ENCODE data around the gene SUMO3. TPM values are rescaled to one million over a fixed set of nuclear protein-coding genes. Genes with fewer than 3 reads are reported as not detected.

SUMO3 gene
- total and polyA plus RNA-seq, 2 experiments from 2014 or later: 90.8 to 103 TPM

GRCh38 chr21:44816761-44817505 lies 929 bp downstream of the SUMO3 start (continued):
- no peak for TF ChIP-seq REST (IDR thresholded peaks at IDR 0.05; ENCODE audit: unreplicated experiment)
- no peak for TF ChIP-seq CTCF (conservative IDR thresholded peaks at IDR 0.05; ENCODE audit: low read depth in 2 of 2)
- no peak for TF ChIP-seq ETS1 (IDR thresholded peaks at IDR 0.05)
- TF ChIP-seq JUNB (IDR thresholded peaks at IDR 0.05; ENCODE audit: unreplicated experiment): no peak
- TF ChIP-seq POLR2AphosphoS5 (IDR thresholded peaks at IDR 0.05; ENCODE audit: low read depth): no peak

GRCh38 chr21:44815852-44816628 lies 1.8 kb downstream of the SUMO3 start:
- Histone ChIP-seq H3K4me3 (no peak overlapping the region; the same call in 1 of the 2 replicates), H3F3A (replicated peaks; ENCODE audit: low read depth) (no peaks in the 10 kb centered on the region), H3K27me3 (ENCODE audit: insufficient read depth) (0 out of 2 replicates have a peak, but pooled peaks cover 8% of the 10 kb centered on the region), H3K4me2 (0 out of 2 replicates have a peak overlapping the region, but pooled peaks have one; percentile 35), H3K79me2 (replicated peaks; ENCODE audit: insufficient read depth) (peaks cover 57% of the 10 kb centered on the region), H3K27ac (ENCODE audit: low read depth) (no peak overlapping the region), H3K4me1 (ENCODE audit: insufficient read depth) (0 out of 2 replicates have a peak, but pooled peaks cover 4% of the 10 kb centered on the region), H3K36me3 (ENCODE audit: insufficient read depth) (no peaks in the 10 kb centered on the region), H3K9me2 (ENCODE audit: insufficient read depth) (no peaks in the 10 kb centered on the region), H4K20me1 (replicated peaks; ENCODE audit: insufficient read depth) (peaks cover 20% of the 10 kb centered on the region), H2AFZ (no peak overlapping the region)
- Mint-ChIP-seq H3K36me3 (ENCODE audit: low read depth) (peaks cover 26% of the 10 kb centered on the region), H3K27ac (no peak overlapping the region), H3K4me3 (peak overlapping the region; percentile 71), H3K27me3 (ENCODE audit: insufficient read depth, low read depth, poor library complexity) (peaks cover 21% of the 10 kb centered on the region), H3K4me1 (peaks cover 10% of the 10 kb centered on the region), H3K9me3 (peaks cover 22% of the 10 kb centered on the region)
- DNase-seq (ENCODE audit: low spot score): no peak
- no peak for ATAC-seq
- TF ChIP-seq ETS1 (IDR thresholded peaks at IDR 0.05) (no peak), EZH2phosphoT487 (IDR thresholded peaks at IDR 0.05; ENCODE audit: unreplicated experiment) (no peak), NANOG (IDR thresholded peaks at IDR 0.05; ENCODE audit: borderline replicate concordance) (no peak), EZH2 (IDR thresholded peaks at IDR 0.05; ENCODE audit: low read depth, unreplicated experiment) (no peak), CREB1 (CRISPR knock-in tag; IDR thresholded peaks at IDR 0.05; ENCODE audit: low read depth) (no peak), JUNB (IDR thresholded peaks at IDR 0.05; ENCODE audit: unreplicated experiment) (no peak), CTCF (conservative IDR thresholded peaks at IDR 0.05; ENCODE audit: low read depth in 2 of 2) (no peak)
